Bronchial epithelial cell (primary cell): ENCODE measurements around the gene FXYD7. TPM values are rescaled to one million over a fixed set of nuclear protein-coding genes. Genes with fewer than 3 reads are reported as not detected.

Experiments used
- DNase-seq: peaks from one replicate; pipeline ENCODE4 v3.0.0-alpha.2; 2010; ENCODE audit warnings: low read depth
- FAIRE-seq: peaks from 2 replicates; lab custom pipeline; 2011; peaks lifted over from hg19 to GRCh38; lab: Jason Lieb, UNC
- H3K27me3 ChIP-seq: 2 replicates; pipeline ENCODE4 v1.5.1; 2011; ENCODE audit warnings: low read length; ENCODE audit not compliant: control insufficient read depth, insufficient read depth
- H3K36me3 ChIP-seq: 2 replicates; pipeline ENCODE4 v1.5.1; 2011; ENCODE audit warnings: low read length; ENCODE audit not compliant: control insufficient read depth, insufficient read depth
- H3K4me3 ChIP-seq: 2 replicates; pipeline ENCODE4 v1.5.1; 2011; ENCODE audit warnings: mild to moderate bottlenecking, low read depth, low read length, control low read depth
- total RNA-seq: library from RNA; depleted of rRNA; stranded (reverse); fragments of >200 nt; gene quantifications from 2 replicates; pipeline ENCODE4 v1.2.1, GENCODE V29; 2014
- TF ChIP-seq, protein P1 (sequence below): IDR thresholded peaks from 2 replicates; pipeline ENCODE4 v1.5.1; 2011; ENCODE audit warnings: mild to moderate bottlenecking, moderate library complexity, low read length, control low read depth, inconsistent platforms; ENCODE audit not compliant: insufficient read depth, severe bottlenecking

Gene FXYD7
- total RNA-seq, 1 donor from 2014 or later: not detected

DNA sequence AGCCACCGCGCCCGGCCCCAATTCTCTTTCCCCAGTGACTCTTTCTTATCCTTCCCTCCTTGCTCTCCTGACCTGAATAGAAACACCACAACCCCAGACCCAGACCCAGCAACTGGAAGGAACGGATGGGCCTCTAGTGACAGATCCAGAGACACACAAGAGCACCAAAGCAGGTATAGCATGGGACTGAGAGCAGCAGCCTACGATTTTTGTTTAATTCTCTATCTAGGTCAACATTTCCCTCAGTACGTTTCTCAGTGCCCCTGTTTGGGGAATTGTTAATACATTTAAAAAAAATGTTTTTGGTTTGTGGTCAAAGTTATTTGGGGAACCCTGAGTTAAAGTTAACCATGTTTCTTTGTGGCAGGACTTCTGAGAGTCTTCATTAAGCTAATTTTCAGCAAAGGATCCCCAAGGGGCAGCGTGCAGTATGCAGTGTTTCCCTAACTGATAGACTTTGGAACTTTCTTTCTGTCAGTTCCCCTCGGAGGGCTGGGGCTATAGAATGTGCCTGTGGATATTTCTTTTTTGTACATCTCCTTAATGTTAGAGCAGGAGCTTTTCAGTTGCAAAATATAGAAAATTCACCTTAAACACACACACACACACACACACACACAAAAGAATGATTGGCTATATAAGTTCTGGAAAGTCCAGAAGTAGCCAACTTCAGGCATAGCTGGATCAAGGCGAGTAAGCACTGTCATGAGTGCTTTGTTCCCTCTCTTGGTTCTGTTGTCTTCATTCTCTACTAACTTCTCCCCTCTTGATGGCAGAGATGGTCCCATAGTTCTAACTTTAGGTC, 17.8 kb downstream of the FXYD7 start:
- TF ChIP-seq, protein P1, sequence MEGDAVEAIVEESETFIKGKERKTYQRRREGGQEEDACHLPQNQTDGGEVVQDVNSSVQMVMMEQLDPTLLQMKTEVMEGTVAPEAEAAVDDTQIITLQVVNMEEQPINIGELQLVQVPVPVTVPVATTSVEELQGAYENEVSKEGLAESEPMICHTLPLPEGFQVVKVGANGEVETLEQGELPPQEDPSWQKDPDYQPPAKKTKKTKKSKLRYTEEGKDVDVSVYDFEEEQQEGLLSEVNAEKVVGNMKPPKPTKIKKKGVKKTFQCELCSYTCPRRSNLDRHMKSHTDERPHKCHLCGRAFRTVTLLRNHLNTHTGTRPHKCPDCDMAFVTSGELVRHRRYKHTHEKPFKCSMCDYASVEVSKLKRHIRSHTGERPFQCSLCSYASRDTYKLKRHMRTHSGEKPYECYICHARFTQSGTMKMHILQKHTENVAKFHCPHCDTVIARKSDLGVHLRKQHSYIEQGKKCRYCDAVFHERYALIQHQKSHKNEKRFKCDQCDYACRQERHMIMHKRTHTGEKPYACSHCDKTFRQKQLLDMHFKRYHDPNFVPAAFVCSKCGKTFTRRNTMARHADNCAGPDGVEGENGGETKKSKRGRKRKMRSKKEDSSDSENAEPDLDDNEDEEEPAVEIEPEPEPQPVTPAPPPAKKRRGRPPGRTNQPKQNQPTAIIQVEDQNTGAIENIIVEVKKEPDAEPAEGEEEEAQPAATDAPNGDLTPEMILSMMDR: no peak
- Histone ChIP-seq H3K36me3 (peaks cover 12% of the 10 kb centered on the region), H3K27me3 (no peaks in the 10 kb centered on the region), H3K4me3 (no peak overlapping the region)
- no peak for DNase-seq
- no peak for FAIRE-seq

DNA sequence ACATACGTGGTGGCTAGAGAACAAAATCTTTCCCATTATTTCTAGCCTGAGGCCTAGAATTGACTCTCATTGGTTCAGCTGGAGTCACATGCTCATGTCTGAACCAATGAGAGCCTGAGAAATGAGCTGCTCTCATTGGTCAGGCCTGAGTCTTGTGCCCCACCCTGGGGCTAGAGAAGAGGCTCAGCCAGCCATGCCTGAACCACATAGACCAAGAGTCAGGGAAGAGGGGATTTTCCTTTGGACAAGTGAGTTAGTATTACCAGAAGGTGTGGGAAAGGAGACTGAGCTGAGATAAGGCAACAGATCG, 18.3 kb downstream of the FXYD7 start:
- no peak for DNase-seq
- no peak overlapping the region for H3K4me3 ChIP-seq
- H3K27me3 ChIP-seq: no peaks in the 10 kb centered on the region
- H3K36me3 ChIP-seq: peaks cover 15% of the 10 kb centered on the region
- TF ChIP-seq, protein P1: no peak
- FAIRE-seq: no peak

DNA sequence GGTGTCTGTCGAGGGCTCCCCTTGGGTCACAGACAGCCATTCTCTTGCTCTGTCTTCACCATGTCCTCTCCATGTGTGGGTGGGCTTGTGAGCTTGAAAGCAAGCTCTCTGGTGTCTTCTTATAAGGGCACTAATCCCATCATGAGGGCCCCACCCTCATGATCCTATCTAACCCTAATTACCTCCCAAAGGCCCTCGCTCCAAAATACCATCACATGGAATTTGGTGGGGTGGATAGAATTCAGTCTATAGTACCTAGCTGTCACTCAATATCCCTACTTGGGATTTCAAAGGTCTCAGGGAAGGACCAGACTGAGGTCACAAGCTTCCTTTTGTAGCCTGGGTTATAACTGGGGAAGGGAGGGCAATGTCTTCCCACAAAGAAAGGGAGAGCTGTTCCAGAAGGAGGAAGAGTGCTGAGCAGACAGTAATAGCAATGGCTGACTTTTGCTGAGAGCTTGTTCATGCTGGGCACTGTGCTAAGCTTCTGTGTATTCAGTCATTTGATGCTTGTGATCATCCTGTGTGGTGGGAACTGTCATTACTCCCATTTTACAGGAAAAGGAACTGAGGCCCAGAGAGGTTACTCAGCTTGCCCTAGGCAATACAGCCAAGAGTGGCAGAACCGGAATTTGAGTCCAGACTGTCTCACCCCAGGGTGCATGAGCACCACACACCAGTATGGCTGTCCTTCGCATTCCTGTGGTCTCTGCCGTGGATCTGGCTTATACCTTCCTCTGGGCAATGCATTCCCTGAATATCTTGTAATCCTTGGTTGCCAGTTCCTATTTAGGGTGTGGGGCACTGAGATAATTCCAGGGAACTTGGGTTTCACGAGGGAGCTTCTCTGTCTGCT, 19.6 kb downstream of the FXYD7 start:
- H3K36me3 ChIP-seq: peaks cover 12% of the 10 kb centered on the region
- no peak for FAIRE-seq
- TF ChIP-seq, protein P1: no peak

DNA sequence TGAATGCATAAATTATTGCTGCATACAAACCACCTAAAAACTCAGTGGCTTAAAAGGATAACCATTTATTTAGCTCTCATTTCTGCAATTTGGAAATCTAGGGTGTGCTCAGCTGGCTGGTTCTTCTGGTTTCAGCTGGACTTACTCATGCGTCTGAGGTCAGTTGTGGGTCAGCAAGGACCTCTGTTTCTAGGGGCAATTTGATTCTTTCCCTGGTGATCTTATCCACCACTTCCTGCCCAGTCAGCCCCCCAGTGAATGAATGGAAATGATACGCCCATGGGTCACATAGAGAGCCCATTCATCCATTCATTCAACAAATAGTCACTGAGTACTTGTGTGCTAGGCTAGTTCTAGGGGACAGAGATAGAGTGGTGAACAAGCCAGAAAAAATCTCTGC, 21.4 kb downstream of the FXYD7 start:
- TF ChIP-seq, protein P1: no peak
- FAIRE-seq (no peak), DNase-seq (peak; percentile 35)
- Histone ChIP-seq H3K27me3 (no peaks in the 10 kb centered on the region), H3K36me3 (peaks cover 11% of the 10 kb centered on the region), H3K4me3 (no peak overlapping the region)

More for the DNA sequence above, 19.6 kb downstream of the FXYD7 start:
- peak; percentile 83 for DNase-seq
- no peak overlapping the region for H3K4me3 ChIP-seq
- H3K27me3 ChIP-seq: no peaks in the 10 kb centered on the region

DNA sequence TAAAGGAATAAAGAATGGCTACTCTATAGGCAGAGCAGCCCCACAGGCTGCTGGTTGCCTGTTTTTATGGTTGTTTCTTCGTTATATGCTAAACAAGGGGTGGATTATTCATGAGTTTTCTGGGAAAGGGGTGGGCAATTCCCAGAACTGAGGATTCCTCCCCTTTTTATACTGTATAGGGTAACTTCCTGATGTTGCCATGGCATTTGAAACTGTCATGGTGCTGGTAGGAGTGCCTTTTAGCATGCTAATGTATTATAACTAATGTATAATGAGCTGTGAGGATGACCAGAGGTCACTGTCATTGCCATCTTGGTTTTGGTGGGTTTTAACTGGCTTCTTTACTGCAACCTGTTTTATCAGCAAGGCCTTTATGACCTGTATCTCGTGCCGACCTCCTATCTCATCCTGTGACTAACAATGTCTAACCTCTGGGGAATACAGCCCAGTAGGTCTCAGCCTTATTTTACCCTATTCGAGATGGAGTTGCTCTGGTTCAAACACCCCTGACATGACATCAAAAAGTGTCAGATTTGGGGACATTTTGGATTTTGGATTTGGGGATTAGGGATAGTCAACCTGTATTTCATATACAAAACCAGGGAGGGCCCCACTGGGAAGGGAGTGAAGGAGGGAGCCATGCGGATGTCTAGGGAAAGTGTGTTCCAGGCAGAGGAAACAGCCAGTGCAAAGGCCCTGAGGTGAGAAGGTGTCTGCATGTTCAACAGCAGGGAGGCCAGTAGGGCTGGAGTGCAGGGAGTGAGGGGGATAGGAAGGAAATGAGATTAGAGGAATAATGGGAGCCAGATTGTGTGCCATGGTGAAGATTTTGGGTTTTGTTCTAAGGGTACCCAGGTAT, 22.4 kb downstream of the FXYD7 start:
- DNase-seq: no peak
- FAIRE-seq: no peak
- H3K36me3 ChIP-seq: peaks cover 12% of the 10 kb centered on the region
- TF ChIP-seq, protein P1: no peak
- H3K27me3 ChIP-seq: no peaks in the 10 kb centered on the region
- no peak overlapping the region for H3K4me3 ChIP-seq
